H1 (cell line): ENCODE data around the gene CCDC88C. TPM values are rescaled to one million over a fixed set of nuclear protein-coding genes. Genes with fewer than 3 reads are reported as not detected.

ENCODE experiments used
- EGR1 ChIP-seq: IDR thresholded peaks from 2 replicates; pipeline ENCODE4 v1.6.1; 2011; ENCODE audit warnings: low read depth, low read length, borderline replicate concordance
- EP300 ChIP-seq, 2 experiments: IDR thresholded peaks; 1 replicate in 1 of 2; 2 replicates in 1 of 2; pipeline ENCODE4 v1.6.1; 2011 to 2012; ENCODE audit warnings: low read depth in 2 of 2, low read length in 2 of 2, mild to moderate bottlenecking in 2 of 2, borderline replicate concordance in 1 of 2, inconsistent platforms in 1 of 2, moderate library complexity in 1 of 2
- GTF2F1 ChIP-seq: IDR thresholded peaks from 2 replicates; pipeline ENCODE4 v1.6.1; 2012; ENCODE audit warnings: low read depth, low read length, improper control_type of control experiment, borderline replicate concordance
- NANOG ChIP-seq: IDR thresholded peaks from 2 replicates; pipeline ENCODE4 v1.6.1; 2011; ENCODE audit warnings: low read length, low read depth, mild to moderate bottlenecking, inconsistent platforms; ENCODE audit not compliant: insufficient read depth, poor library complexity, severe bottlenecking
- TAF1 ChIP-seq: IDR thresholded peaks from 2 replicates; pipeline ENCODE4 v1.6.1; 2011; ENCODE audit warnings: mild to moderate bottlenecking, low read depth, low read length
- polyA plus RNA-seq, 7 experiments: library from polyadenylated mRNA; depleted of rRNA in 3 of 7; stranded (reverse) in 5 of 7; unstranded in 2 of 7; fragments of >200 nt in 5 of 7; fragments of 200-250 nt in 2 of 7; gene quantifications; 1 replicate in 5 of 7; 2 replicates in 1 of 7; 4 replicates in 1 of 7; pipeline versions ENCODE4 v1.2.1 to v1.2.3, GENCODE V29; 2011 to 2013; ENCODE audit warnings: missing spikeins in 2 of 7, mixed read lengths in 2 of 7
- total RNA-seq: library from RNA; stranded (reverse); fragmentation: NEBNext Ultra II Directional; extraction: Animal tissue kit (Norgen Biotek cat#: 25700); gene quantifications from 2 replicates; pipeline ENCODE4 v1.2.1, GENCODE V29; 2021

The CCDC88C gene
- total and polyA plus RNA-seq, 2 of the 8 experiments (the other 6 are each of a cell fraction or from before 2014, with no cell fraction given): 10.3 to 57.7 TPM

DNA sequence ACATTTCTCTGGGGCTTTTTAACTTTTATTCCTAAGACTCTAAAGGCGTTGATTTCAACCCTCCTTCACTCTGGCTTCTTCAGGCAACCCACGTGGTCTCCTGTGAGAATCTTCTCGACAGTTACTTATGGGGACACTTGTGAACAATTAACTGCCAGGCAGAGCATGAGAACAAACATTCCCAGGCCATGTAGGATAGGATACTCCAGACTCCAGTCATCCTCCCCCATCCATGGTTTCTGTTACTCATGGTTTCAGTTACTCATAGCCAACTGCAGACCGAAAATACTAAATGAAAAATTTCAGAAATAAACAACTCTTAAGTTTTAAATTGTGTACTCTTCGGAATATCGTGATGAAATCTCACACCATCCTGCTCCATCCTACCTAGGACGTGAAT is 192.6 kb downstream of the CCDC88C start (continued):
- TF ChIP-seq TAF1 (no peak), GTF2F1 (no peak), EGR1 (no peak), NANOG (no peak), EP300 (IDR thresholded peaks at IDR 0.05; ENCODE audit: borderline replicate concordance in 1 of 2, low read depth in 2 of 2, low read length in 2 of 2) (no peak)
- TF ChIP-seq, all 59 proteins: peak for 0
